ENCODE results near the gene PDE7B. TPM values are rescaled to one million over a fixed set of nuclear protein-coding genes. Genes with fewer than 3 reads are reported as not detected.
A peak's percentile ranks its signal among the peaks of the same experiment; 100 is the strongest.

The PDE7B gene
- total RNA-seq, 1 donor = 2.4 TPM

DNA sequence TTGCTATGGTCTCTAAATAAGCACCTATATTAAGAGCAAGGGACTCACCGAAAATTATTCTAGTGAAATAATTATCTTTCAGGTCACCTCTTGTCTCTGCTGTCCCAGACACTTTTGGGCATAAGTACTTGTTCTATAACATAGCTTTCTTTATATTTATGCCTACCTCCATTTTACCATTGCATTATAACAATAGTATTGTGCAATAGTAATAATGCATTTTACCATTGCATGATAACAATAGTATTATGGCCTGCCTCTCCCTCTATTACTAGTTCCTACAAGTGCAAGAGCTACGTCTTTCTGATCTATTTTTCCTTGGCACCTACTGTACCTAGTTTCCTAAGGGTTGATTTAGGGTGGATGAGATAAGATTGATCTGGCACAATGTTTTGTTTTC lies 169.2 kb downstream of the PDE7B start:
- DNase-seq (ENCODE audit: low read depth in 2 of 3, low spot score in 2 of 3) = no peak

DNA sequence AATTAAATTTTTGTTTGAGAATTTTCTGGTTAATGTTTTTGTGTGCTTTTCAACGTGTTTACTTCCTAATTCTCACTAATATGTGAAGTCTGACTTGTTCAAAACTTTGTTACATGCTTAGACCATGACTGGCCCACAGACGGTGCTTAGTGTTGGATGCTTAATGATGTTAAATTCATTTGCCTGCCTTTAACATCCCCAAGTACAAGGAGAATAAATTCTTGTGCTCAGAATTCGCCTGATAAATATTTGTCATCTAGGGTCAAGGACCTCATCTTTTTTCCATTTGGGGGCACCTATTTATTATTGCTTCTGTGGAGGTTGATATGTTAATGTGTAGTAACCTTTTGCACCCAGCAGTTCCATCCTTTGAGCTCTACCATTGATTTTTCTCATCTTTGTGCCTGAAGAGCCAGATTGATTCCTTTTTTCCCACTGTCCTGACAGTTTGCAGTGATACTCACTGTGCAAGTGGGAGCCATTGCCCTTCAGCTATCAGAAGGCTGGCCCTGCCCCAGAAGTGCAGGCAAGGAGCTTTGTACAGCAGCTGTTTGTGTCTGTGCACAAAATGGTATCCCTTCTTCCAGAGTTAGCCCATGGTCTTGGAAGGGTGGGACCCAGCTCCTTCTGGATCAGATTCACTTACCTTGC lies 170.8 kb downstream of the PDE7B start:
- no peak for DNase-seq (ENCODE audit: low read depth in 2 of 3, low spot score in 2 of 3)

DNA sequence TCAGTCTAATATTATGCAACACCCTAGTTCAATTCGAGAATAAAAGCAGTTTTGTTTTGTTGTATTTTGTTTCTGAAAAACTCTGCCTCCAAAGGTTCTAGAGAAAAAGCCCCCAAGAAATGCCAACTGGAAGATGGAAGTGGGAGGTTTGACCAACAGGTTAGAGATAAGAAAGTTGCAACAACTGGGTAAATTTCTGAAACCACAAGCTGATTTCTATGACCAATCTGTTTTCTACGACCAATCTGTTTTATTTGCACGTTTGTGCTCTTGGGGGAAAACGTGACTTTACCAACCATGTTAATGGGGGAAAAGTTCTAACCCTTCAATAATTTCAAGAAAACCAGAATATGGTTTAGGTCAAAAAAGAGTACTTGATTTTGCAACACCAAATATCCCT lies 173.2 kb downstream of the PDE7B start:
- no peak for DNase-seq (ENCODE audit: low read depth in 2 of 3, low spot score in 2 of 3)

DNA sequence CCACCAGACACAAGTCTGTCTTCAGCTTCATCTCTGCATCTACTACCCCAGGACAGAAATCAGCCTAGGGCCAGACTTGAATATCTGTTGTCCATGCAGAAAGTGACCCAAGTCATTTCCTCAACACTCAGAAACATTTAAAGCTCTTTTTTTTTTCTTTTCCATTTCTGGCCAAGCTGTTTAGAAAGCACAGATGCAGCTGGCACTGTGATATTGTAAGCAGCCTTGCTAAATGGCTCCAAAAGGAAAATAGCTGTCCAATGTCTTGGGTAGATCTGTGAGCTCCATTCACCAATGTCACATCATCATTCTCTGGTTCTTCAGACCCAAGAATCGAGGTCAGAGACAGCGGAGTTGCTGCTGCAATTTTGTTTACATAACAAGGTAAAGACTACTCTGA lies 174.2 kb downstream of the PDE7B start:
- DNase-seq (ENCODE audit: low read depth in 2 of 3, low spot score in 2 of 3) = no peak

DNA sequence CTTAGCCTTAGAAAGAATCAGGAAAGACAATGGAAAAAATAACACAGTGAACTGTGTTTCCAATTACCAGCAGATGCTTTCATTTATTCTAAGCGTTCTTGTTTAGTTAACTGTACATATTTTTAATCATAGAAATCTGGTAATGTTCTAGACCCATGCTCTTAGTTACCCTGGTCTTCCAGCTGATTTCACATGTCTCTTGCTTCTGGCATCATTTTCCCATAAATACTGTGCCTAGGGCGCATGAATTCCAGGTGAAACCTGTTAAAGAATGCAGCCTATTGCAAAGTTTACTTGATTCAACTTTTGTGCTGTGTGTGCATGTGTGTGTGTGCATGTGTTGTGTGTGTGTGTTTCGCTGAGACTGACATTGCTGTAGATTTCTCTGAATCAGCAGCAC lies 178.6 kb downstream of the PDE7B start:
- DNase-seq (ENCODE audit: low read depth in 2 of 3, low spot score in 2 of 3) = no peak

DNA sequence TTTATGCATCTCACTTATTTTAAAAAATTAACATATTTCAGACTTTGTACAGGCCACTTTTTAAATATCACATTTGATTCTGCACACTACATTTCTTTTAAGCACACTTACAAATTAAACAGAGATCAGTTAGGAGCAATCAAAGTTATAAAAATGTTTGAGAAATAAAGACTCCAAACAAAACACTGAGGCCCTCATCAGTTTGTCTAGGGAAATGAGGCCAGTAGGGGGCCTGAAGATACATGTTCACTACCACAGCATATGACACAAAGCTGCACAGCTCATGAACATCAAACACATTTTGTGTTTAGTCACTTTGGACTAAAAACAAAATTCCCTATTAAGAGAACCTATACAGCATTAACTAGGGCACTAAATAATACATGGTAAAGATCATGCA lies 180.5 kb downstream of the PDE7B start:
- DNase-seq (ENCODE audit: low read depth in 2 of 3, low spot score in 2 of 3) = peak in 1 of 3 donors; percentile 28

DNA sequence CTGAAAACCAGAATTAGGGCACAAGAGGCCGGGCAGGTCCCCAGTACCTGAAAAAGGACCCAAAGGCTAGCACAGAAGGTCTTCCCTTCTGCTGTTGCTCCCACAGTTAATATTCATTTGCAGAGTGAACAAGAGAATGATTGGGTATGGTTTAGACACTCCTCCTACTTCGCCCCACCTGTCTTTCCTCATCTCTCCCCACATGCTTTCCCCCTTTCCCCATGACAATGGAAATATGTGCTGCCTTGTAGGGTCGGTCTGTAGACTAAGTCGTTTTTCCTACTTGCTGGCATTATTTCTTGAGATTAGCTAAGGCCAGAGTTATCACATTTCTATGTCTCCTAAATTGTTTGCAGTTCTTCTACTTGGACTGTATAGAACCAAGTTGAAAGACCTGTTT lies 181.9 kb downstream of the PDE7B start:
- DNase-seq (ENCODE audit: low read depth in 2 of 3, low spot score in 2 of 3) = no peak

DNA sequence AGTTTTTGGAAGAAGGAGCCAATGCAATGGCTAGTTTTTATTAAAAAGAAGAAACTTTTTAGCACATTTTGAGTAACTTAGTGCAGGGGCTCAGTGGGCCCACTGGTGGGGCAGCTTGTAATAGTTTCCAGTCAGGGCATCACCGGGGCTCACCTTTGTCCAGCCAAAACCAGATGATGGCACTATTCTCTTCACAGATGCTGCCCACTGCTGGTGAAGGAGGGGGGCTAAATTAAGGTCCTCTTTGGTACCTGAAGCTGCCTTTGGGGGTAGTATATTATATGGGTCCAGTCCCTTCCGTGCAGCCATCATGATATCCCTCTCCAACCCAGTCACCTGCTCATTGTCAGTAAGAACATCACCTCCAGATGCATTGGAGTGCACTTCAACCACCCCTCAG lies 182.9 kb downstream of the PDE7B start:
- no peak for DNase-seq (ENCODE audit: low read depth in 2 of 3, low spot score in 2 of 3)

DNA sequence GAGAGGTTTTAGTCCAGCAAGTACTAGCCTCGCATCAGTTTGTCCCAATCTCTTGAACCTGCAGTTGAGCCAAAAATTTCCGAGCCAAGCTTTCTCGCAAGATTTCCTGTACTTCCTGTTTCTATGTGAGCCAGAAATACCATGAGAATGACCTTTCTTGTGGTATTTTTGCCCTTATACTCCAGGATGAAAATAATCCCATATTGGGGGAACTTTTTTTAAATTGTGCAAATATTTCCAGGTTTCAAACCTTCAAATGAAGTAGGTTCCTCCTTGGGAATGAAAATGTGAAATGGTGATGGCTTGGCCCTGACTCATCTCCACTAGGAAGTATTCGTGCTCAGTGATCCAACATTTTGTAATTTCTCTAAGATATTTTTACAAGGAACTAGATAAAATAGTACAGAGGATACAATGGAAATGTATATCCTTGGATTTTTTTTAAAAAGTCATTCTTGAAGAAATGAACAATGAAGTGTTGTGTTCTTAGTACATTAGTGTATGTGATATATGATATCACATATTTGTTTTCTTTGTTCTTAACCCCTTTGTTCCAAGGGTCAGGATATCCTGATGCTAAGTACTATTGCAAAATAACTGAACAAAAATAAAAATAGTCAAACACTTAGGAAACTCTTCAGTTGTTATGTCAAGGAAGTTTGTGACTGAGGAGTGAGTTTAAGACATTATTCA lies 184.0 kb downstream of the PDE7B start:
- DNase-seq (ENCODE audit: low read depth in 2 of 3, low spot score in 2 of 3) = no peak

DNA sequence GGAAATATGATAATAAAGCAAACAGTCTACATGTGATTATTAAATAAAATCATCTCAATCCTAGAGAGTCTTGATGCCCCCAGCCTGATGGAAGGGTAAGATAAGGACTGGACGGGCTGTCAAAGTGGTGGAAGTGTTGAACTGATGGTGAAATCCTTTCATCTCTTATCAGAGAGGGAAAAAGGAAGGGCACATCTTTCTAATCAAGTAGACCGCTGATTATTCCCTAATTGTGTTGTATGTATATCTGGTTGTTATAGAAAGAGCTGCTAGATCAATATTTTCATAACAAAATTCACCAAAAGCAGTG lies 184.5 kb downstream of the PDE7B start:
- no peak for DNase-seq (ENCODE audit: low read depth in 2 of 3, low spot score in 2 of 3)

DNA sequence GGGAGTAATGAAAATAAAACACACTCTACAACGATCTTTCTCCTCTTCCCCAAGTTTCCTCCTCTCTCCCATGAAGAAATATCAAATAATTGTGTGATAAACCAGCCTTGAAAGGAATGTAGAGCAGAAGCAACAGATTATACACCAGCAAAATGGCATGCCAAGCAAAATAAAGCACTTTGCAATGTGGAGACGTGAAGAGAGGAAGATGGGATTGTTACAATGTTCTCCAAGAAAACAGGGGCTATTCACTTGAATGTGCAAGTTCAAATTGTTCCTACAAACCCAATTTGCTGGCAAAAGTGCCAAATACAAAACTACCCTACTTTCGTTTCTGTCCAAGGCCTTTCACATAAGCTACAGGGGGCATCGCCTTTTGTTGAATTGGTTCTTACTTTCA lies 185.1 kb downstream of the PDE7B start:
- no peak for DNase-seq (ENCODE audit: low read depth in 2 of 3, low spot score in 2 of 3)

DNA sequence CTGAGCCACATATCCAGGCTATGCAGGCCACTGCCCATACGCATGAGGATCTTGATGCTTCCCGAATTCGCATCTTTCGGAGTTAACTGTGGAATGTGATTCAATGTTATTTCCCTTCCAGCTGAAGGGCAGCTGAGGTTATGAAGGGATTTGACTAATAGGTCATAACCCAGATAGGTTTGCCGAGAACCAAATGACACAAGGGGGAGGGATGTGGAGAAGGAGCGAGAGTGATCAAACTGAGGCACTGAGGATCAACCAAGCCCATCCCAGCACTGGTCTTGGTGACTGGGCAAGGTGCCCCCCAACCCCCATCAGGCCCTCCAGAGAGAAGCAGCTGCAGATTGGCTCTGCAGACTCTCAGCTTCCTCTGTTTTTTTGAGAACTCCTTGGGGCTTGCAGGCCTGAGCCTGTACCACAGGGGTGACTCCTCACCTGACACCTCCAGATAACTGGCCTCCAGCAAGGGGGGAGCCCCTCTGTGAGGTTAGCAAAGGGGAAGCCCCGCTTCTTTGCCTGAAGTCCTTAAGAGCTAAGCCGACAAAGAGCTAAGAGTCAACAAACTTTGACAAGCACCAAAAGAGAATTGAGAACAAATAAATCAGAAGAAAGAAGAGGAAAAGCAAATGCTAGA lies 185.9 kb downstream of the PDE7B start:
- peak in 2 of 3 donors; percentile 24 to 76 for DNase-seq (ENCODE audit: low read depth in 2 of 3, low spot score in 2 of 3)

DNA sequence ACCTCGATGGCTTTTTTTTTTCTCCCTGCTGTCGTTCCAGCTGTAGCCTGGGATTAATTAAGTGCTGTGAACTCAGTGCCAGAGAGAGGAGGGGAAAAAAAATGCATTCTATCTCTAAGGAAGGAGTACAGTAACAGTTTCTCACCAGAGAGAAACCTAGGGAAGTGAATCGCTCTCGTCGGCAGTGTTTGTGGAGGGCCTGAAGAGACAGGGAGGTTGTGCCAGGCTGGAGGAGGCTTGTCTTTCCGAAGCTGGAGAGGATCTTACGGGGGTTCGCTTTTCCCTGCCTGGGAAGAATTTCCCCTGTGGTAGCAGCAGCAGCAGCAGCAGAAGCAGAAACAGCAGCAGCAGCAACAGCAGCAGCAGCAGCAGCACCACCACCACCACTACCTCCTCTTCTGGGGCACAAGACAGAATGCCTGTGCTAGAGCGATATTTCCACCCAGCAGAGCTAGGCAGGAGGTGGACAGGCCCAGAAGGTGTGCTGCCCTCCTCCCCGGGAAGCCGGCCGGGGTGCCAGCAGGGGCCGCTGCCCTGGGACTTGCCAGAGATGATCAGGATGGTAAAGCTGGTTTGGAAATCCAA lies 186.5 kb downstream of the PDE7B start:
- no peak for DNase-seq (ENCODE audit: low read depth in 2 of 3, low spot score in 2 of 3)

DNA sequence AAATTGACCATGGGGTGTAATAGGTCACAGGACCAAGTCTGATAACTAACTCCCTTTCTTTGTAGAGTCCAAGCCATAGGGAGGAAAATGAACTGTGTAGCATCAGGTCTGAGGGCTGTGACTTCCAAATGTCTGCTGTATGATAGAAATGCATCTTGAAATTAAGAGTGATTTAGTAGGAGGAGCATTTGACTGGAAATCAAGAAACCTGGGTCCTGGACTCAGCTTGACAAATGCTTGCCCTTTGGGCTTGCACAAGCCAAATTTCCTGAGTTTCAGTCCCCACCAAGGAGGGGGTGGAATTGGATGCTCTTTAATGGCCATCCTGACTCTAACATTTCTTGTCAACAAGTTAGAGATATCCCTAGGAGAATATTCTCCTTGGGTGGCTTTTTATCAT lies 187.0 kb downstream of the PDE7B start:
- no peak for DNase-seq (ENCODE audit: low read depth in 2 of 3, low spot score in 2 of 3)

DNA sequence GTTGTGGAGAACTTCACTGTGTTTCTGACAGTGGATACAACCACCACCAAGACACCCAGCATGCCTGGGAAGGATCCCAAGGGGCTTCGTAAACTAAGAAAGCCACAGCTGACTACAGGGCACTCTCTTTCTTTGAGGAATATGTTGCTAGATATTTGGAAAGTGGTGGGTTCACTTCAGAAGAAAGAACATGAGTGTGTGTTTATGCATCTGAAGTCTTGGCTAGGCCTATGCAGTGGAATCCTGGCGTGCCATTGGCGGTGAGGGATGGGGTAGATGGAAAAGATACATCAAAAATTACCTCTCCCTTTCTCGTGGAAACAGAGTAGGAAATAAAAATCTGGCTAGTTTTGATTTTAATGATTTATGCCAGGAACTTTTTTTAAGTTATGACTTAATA lies 187.7 kb downstream of the PDE7B start:
- no peak for DNase-seq (ENCODE audit: low read depth in 2 of 3, low spot score in 2 of 3)

DNA sequence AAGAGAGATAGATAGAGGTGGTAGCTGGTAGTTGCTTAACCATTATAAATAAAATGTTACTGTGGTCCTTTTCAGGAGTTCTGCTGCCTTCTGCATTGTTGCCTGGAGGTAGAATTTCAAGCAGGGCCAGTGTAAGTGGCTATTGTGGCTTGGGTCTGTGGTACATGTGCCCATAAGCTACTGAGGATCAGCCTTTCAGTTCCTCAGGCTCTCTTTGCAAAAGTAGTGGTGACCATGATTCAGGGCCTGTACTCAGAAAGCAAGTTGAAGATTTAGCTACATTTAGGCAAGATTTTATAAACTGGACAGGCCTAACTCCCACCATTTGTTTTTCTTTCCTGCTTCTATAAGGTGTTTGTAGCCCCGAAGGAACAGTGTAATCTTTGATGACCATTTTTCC lies 199.0 kb downstream of the PDE7B start:
- no peak for DNase-seq (ENCODE audit: low read depth in 2 of 3, low spot score in 2 of 3)

DNA sequence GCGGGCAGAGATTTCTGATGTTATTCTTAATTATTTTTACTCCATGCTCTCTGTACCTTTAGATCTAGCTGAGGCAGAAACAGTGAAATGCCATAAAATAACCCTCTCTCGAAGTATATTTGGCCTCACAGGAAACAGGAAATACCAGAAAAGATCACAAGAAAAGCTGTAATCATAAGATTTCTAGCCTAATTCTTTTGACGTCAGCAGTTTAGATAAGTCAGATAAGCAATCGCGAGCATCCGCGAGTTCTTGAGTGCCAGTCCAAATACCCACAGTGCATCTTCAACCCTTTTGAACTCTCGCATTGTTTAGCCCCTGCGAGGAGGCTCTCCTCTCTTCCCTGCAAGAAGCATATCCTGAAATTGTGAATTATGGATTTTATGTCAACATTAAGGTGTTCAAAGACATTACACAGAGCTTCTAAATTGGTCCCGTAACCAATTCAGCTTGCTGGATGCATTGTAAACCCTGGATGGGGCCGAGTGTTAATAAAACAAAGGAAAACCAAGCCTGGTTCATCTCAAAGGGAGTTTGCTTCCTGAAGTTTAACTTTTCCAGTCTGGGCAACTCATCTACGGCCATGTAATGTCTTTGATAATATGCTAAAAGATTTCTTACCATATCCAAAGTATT lies 199.8 kb downstream of the PDE7B start:
- peak in 1 of 3 donors; percentile 33 for DNase-seq (ENCODE audit: low read depth in 2 of 3, low spot score in 2 of 3)

DNA sequence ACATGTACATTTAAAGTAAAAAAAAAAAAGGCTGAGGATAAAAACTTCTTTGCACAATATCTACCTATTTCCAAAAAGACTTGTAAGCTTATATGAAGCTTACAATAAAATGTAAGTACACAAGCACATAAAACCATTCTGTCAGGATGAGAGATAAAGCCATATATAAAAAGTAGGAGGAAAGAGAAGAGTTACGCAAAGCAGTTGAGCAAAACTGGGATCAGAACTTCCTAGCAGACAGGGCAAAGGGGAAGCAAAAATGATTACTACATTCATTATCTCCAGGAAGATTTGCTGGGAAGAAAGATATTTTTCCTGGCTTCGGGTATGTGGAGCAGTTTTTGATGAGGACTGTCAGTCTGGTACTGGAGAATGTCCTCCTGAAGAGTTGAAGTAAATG lies 200.5 kb downstream of the PDE7B start:
- DNase-seq (ENCODE audit: low read depth in 2 of 3, low spot score in 2 of 3) = no peak

DNA sequence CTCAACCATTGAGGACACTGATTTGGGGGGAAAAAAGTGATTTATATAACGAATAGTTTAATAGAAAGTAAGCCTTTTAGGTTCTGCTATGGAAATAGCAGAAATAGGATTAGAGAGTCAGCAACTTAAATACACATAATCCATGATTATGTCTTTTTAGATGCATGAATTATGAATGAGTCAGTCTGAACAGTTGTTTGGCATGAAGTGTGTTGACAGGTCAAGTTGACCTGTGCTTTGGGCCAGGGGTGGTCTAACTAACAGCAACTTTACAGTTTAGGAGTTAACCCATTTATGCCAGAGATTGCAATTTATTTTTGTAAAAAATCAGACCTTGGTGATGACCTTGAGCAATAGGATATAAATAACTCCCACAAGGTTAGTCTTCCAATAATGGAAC lies 207.4 kb downstream of the PDE7B start:
- DNase-seq (ENCODE audit: low read depth in 2 of 3, low spot score in 2 of 3) = no peak

DNA sequence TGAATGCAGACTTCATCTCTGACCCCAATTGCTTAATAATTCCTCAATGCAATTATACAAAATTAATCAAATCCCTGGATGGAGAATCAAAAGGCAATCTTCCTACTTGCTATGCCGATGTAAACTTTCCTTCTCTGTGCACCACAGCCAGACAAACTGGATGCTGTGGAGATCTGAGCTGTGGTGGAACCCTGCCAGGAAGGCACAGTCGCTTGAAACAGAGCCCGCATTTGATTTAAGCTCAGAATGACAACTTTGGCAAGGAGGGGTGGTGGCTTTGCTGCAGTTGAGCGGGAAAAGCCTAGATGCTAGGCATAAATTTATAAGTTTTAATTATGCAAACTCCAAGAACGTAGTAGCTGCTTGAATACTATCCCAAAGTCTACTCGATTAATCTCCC lies 207.8 kb downstream of the PDE7B start:
- DNase-seq (ENCODE audit: low read depth in 2 of 3, low spot score in 2 of 3) = no peak

DNA sequence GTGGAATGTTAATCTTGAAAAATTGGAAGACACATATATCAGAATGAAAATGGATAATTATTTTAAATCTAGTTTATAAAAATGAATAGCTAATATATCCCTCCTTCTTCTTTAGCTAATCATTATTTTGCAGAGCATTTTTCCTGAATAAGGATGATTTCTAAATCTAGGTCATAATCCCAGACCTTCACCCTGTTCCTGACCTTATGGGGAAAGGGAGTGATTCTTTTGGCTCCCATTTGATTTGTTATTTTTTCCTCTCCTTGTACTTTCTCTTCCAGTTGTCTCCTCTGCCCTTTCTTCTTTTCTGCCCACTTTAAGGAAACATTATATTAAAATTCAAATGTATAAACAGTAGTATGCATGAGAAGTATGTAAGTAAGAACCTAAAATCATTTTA lies 208.6 kb downstream of the PDE7B start:
- no peak for DNase-seq (ENCODE audit: low read depth in 2 of 3, low spot score in 2 of 3)

DNA sequence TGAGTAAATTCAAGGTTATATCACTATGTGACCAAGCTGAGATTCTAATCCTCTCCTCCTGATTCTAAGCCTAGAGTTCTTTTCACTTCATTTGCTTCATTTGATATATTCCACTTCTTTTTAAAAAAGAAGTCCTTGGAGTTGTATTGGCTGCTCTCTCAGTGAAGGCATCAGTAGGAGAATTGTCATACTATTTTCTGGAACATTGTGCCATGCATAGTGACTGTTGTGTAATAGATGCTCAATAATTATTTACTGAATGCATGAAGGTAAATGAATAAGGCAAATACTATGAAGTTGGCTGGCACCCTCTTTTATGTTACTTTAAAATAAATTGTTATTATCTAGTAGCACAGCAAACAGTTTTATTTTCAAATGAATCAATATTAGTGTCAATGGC lies 209.3 kb downstream of the PDE7B start:
- DNase-seq (ENCODE audit: low read depth in 2 of 3, low spot score in 2 of 3) = no peak

All from hematopoietic multipotent progenitor cell (in vitro differentiated cells).